Neural progenitor cell (in vitro differentiated cells): ENCODE data around the gene SLC25A20.

Experiments
- EZH2 ChIP-seq: fragments of 200-600 bp; sonication (generic); IDR thresholded peaks from 2 replicates; pipeline ENCODE4 v1.6.1; 2017; ENCODE audit warnings: antibody characterized with exemption, mild to moderate bottlenecking, moderate library complexity
- EZH2phosphoT487 ChIP-seq: fragments of 200-600 bp; sonication (generic); IDR thresholded peaks from 2 replicates; pipeline ENCODE4 v1.6.1; 2017; ENCODE audit warnings: antibody characterized with exemption
- TF ChIP-seq, protein P1 (sequence below): fragments of 200-600 bp; sonication (generic); IDR thresholded peaks from 2 replicates; pipeline ENCODE4 v1.5.1; 2017; ENCODE audit warnings: antibody characterized with exemption, mild to moderate bottlenecking

DNA sequence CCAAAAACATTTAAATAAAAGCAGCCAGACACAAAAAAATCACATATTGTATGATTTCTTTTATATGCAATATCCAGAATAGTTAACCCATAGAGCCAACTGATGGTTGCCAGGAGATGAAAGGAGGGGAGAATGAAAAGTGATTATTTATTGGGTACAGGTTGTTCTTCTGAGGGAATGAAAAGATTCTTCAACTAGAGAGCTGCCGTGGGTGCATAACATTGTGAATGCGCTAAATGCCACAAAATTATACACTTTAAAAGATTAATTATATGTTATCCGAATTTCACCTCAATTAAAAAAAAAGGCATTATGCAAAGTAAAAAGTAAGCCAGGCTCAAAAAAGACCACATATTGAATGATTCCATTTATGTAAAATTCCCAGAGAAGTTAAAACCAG is 87.2 kb downstream of the SLC25A20 start:
- TF ChIP-seq, protein P1, sequence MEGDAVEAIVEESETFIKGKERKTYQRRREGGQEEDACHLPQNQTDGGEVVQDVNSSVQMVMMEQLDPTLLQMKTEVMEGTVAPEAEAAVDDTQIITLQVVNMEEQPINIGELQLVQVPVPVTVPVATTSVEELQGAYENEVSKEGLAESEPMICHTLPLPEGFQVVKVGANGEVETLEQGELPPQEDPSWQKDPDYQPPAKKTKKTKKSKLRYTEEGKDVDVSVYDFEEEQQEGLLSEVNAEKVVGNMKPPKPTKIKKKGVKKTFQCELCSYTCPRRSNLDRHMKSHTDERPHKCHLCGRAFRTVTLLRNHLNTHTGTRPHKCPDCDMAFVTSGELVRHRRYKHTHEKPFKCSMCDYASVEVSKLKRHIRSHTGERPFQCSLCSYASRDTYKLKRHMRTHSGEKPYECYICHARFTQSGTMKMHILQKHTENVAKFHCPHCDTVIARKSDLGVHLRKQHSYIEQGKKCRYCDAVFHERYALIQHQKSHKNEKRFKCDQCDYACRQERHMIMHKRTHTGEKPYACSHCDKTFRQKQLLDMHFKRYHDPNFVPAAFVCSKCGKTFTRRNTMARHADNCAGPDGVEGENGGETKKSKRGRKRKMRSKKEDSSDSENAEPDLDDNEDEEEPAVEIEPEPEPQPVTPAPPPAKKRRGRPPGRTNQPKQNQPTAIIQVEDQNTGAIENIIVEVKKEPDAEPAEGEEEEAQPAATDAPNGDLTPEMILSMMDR = no peak
- no peak for TF ChIP-seq EZH2
- no peak for TF ChIP-seq EZH2phosphoT487
